ENCODE data around the gene GAL.

The GAL gene

GRCh38 chr11:68680541-68681231 lies 3.7 kb upstream of the GAL start:
- no peak for DNase-seq (ENCODE audit: low read depth)

- no peak for DNase-seq (ENCODE audit: low read depth)
These were observed 1.8 kb upstream of the GAL start for GRCh38 chr11:68682531-68682961.

GRCh38 chr11:68683121-68683520 lies 1.2 kb upstream of the GAL start:
- DNase-seq (ENCODE audit: low read depth), result no peak

GRCh38 chr11:68683536-68684384 lies 584 bp upstream of the GAL start:
- DNase-seq (ENCODE audit: low read depth), result no peak

GRCh38 chr11:68685656-68686380 lies 1.5 kb downstream of the GAL start:
- DNase-seq (ENCODE audit: low read depth), result no peak

GRCh38 chr11:68686486-68686885 lies 2.1 kb downstream of the GAL start:
- DNase-seq (ENCODE audit: low read depth), result no peak

GRCh38 chr11:68687311-68687710 lies 3.0 kb downstream of the GAL start:
- DNase-seq (ENCODE audit: low read depth), result no peak

GRCh38 chr11:68687986-68688385 lies 3.6 kb downstream of the GAL start:
- no peak for DNase-seq (ENCODE audit: low read depth)

- DNase-seq (ENCODE audit: low read depth), result no peak
These were observed 4.5 kb downstream of the GAL start for GRCh38 chr11:68688881-68689280.

GRCh38 chr11:68689737-68690625 lies 5.6 kb downstream of the GAL start:
- DNase-seq (ENCODE audit: low read depth), result no peak

GRCh38 chr11:68690671-68691401 lies 6.5 kb downstream of the GAL start:
- no peak for DNase-seq (ENCODE audit: low read depth)

- no peak for DNase-seq (ENCODE audit: low read depth)
These were observed 7.0 kb downstream of the GAL start for GRCh38 chr11:68691402-68691784.

GRCh38 chr11:68692115-68692514 lies 7.8 kb downstream of the GAL start:
- DNase-seq (ENCODE audit: low read depth), result no peak

- DNase-seq (ENCODE audit: low read depth), result no peak
These were observed 8.6 kb downstream of the GAL start for GRCh38 chr11:68692871-68693483.

GRCh38 chr11:68693484-68693882 lies 9.1 kb downstream of the GAL start:
- DNase-seq (ENCODE audit: low read depth), result no peak

GRCh38 chr11:68694431-68695297 lies 10.3 kb downstream of the GAL start:
- no peak for DNase-seq (ENCODE audit: low read depth)

GRCh38 chr11:68695531-68695930 lies 11.2 kb downstream of the GAL start:
- DNase-seq (ENCODE audit: low read depth), result no peak

GRCh38 chr11:68698993-68699392 lies 14.6 kb downstream of the GAL start:
- DNase-seq (ENCODE audit: low read depth), result no peak

GRCh38 chr11:68704887-68705286 lies 20.5 kb downstream of the GAL start:
- DNase-seq (ENCODE audit: low read depth), result no peak

GRCh38 chr11:68707527-68707926 lies 23.2 kb downstream of the GAL start:
- DNase-seq (ENCODE audit: low read depth), result no peak
